ENCODE results near the gene STARD3. TPM values are rescaled to one million over a fixed set of nuclear protein-coding genes. Genes with fewer than 3 reads are reported as not detected.

STARD3 gene
- total RNA-seq, 1 experiment from 2014 or later: 2,579 TPM

DNA sequence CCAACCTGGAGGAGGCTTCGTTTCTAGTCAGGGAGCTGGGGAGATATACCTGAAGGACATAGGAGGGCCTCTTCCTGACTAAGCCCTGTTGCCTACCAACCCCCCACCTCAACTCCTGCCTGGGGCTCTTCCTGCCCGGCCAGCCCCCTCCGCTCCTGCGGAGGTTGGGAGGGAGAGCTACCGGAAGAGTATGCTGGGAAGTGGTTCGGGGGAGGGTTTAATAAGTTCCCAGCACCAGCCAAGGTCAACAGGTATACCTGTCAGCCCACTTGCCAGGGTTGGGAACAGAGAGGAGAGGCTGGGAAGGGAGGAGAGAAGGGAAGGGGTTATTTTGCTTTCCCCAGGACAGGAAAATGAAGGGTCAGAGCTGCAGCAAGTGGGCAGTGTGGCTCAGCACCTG lies 5.5 kb upstream of the STARD3 start:
- intact Hi-C loops (cut with micrococcal nuclease; ENCODE audit: unreplicated experiment): loop anchor here (5.0 to 10.0 kb wide), 4 partner anchors 483 to 863 kb away; partner anchors contain the start of gene CDC6
- TF ChIP-seq, protein P1, sequence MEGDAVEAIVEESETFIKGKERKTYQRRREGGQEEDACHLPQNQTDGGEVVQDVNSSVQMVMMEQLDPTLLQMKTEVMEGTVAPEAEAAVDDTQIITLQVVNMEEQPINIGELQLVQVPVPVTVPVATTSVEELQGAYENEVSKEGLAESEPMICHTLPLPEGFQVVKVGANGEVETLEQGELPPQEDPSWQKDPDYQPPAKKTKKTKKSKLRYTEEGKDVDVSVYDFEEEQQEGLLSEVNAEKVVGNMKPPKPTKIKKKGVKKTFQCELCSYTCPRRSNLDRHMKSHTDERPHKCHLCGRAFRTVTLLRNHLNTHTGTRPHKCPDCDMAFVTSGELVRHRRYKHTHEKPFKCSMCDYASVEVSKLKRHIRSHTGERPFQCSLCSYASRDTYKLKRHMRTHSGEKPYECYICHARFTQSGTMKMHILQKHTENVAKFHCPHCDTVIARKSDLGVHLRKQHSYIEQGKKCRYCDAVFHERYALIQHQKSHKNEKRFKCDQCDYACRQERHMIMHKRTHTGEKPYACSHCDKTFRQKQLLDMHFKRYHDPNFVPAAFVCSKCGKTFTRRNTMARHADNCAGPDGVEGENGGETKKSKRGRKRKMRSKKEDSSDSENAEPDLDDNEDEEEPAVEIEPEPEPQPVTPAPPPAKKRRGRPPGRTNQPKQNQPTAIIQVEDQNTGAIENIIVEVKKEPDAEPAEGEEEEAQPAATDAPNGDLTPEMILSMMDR (IDR thresholded peaks at IDR 0.05; ENCODE audit: unreplicated experiment): no peak
- Mint-ChIP-seq H3K4me3 (ENCODE audit: low read depth, unreplicated experiment) (peak overlapping the region; percentile 0), H3K27me3 (ENCODE audit: unreplicated experiment) (peaks cover 59% of the 10 kb centered on the region), H3K9me3 (ENCODE audit: low read depth, unreplicated experiment) (no peaks in the 10 kb centered on the region), H3K27ac (ENCODE audit: unreplicated experiment) (peak overlapping the region; percentile 0), H3K36me3 (ENCODE audit: insufficient read depth, unreplicated experiment) (peaks cover 17% of the 10 kb centered on the region), H3K4me1 (ENCODE audit: low read depth, unreplicated experiment) (peaks cover 34% of the 10 kb centered on the region)
- DNase-seq: no peak
- CTCF ChIA-PET: interaction anchor here (0.7 to 161.2 kb wide), 36 partner anchors 11 to 1187 kb away, joined by 3 to 42089 read pairs (median 7); partner anchors contain the start of genes ERBB2, GRB7, GSDMA and GSDMB
- no TSS peak for BruUV-seq (replicated peaks)

DNA sequence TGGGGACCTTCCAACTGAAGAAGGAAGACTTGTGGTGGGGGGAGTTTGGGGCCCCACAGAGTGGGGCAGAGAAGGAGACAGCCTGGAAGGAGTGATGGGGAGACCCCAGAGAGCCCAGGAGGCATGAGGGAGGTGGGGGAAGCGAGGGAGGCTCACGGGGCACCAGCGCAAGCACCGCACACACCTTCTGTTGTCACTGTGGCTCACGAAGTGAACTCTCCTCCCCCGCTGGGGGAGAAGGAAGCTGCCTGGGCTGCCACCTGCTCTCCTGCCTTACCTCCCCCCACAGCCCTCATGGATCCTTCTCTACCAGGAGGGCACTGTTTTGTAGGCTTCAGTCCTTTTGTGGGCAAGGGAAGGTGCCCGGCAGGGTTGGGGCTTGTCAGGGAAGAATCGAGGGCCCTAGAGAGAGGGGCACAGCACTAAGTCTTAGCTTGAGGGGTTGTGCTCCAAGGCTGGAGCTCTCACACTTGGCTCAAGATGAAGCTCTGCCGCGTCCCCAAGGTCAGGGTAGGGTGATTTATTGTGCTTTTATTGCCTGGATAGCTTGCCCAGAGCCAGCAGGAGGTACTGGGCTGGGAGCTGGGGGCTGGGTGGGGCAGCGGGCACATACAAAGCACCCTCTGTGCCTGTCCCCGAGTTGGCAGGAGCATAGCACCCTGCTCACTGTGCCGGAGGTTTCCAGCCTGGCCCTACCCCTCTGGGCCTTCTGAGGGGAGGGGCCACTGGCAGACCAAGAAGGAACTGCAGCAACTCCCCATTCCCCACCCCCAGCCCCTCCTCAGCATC lies 4.6 kb upstream of the STARD3 start:
- no peaks in the 10 kb centered on the region for H3K9me3 Mint-ChIP-seq (ENCODE audit: low read depth, unreplicated experiment)
- H3K27ac Mint-ChIP-seq (ENCODE audit: unreplicated experiment): peak overlapping the region; percentile 0
- peak overlapping the region; percentile 0 for H3K4me3 Mint-ChIP-seq (ENCODE audit: low read depth, unreplicated experiment)
- peaks cover 34% of the 10 kb centered on the region for H3K4me1 Mint-ChIP-seq (ENCODE audit: low read depth, unreplicated experiment)
- TF ChIP-seq, protein P1 (IDR thresholded peaks at IDR 0.05; ENCODE audit: unreplicated experiment): no peak
- intact Hi-C loops (cut with micrococcal nuclease; ENCODE audit: unreplicated experiment): loop anchor here (5.0 to 10.0 kb wide), 4 partner anchors 482 to 862 kb away; partner anchors contain the start of gene CDC6
- no TSS peak for BruUV-seq (replicated peaks)
- peaks cover 50% of the 10 kb centered on the region for H3K27me3 Mint-ChIP-seq (ENCODE audit: unreplicated experiment)
- CTCF ChIA-PET: interaction anchor here (0.6 to 161.2 kb wide), 36 partner anchors 12 to 1198 kb away, joined by 3 to 42089 read pairs (median 10); partner anchors contain the start of genes ERBB2, GRB7, GSDMA and GSDMB
- H3K36me3 Mint-ChIP-seq (ENCODE audit: insufficient read depth, unreplicated experiment): peaks cover 21% of the 10 kb centered on the region
- no peak for DNase-seq

DNA sequence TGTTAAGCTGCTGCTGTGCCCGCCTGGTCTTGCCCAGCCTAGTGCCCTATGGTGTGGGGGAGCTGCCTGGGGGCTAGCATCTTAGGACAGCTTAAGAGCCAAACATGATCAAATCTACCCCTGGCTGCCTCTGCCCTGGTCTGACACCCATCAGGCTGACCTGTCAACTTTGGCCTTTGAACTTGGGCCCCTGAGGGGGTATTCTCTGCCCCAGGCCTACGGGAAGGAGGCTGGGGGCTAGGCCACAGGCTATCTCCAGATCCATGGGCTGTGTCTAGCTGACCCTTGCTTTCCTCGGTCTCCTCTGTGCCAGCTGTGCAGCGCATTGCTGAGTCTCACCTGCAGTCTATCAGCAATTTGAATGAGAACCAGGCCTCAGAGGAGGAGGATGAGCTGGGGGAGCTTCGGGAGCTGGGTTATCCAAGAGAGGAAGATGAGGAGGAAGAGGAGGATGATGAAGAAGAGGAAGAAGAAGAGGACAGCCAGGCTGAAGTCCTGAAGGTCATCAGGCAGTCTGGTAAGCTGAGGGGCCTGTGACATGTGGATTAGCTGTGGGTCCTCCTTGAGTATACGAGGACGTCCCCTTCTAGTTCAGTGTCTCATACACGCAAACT lies 3.3 kb upstream of the STARD3 start:
- Mint-ChIP-seq H3K36me3 (ENCODE audit: insufficient read depth, unreplicated experiment) (peaks cover 34% of the 10 kb centered on the region), H3K27me3 (ENCODE audit: unreplicated experiment) (peaks cover 37% of the 10 kb centered on the region), H3K9me3 (ENCODE audit: low read depth, unreplicated experiment) (no peaks in the 10 kb centered on the region), H3K4me1 (ENCODE audit: low read depth, unreplicated experiment) (peaks cover 47% of the 10 kb centered on the region), H3K4me3 (ENCODE audit: low read depth, unreplicated experiment) (no peak overlapping the region), H3K27ac (ENCODE audit: unreplicated experiment) (no peak overlapping the region)
- DNase-seq: peak; percentile 81
- CTCF ChIA-PET: interaction anchor here (0.6 to 161.2 kb wide), 24 partner anchors 13 to 853 kb away, joined by 3 to 42089 read pairs (median 28); partner anchors contain the start of genes ERBB2, GRB7, GSDMA and GSDMB
- no TSS peak for BruUV-seq (replicated peaks)
- intact Hi-C loops (cut with micrococcal nuclease; ENCODE audit: unreplicated experiment): loop anchor here (1.0 to 10.0 kb wide), 14 partner anchors 11 to 861 kb away; partner anchors contain the start of genes CDC6, IKZF3, MIEN1 and PNMT
- TF ChIP-seq, protein P1 (IDR thresholded peaks at IDR 0.05; ENCODE audit: unreplicated experiment): no peak

DNA sequence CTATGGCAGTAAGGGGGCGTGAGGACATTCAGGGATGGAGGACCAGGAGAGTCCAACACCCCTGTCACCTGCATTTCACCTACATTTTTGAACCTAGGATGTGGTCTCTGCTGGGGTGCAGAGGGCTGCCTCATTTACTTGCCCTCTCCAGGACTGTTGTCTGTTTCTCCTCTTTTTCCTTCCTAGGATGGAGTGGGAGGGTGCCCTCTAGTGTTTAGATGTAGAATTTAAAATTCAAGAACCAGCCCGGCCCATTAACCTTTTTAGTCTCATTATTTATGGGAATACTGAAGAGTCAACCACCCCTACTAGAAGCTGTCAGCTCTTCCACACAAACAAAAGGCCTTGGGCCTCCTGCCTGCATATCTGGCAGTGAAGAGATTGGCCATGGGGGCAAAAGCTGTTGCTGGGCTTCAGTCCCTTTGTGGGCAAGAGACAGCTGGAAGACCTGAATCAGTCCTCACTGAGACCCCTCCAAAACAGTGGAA lies 2.5 kb upstream of the STARD3 start:
- Mint-ChIP-seq H3K9me3 (ENCODE audit: low read depth, unreplicated experiment) (no peaks in the 10 kb centered on the region), H3K27me3 (ENCODE audit: unreplicated experiment) (peaks cover 29% of the 10 kb centered on the region), H3K27ac (ENCODE audit: unreplicated experiment) (no peak overlapping the region), H3K36me3 (ENCODE audit: insufficient read depth, unreplicated experiment) (peaks cover 34% of the 10 kb centered on the region), H3K4me3 (ENCODE audit: low read depth, unreplicated experiment) (no peak overlapping the region), H3K4me1 (ENCODE audit: low read depth, unreplicated experiment) (peaks cover 54% of the 10 kb centered on the region)
- CTCF ChIA-PET: interaction anchor here (0.5 to 161.2 kb wide), 30 partner anchors 14 to 1184 kb away, joined by 3 to 42089 read pairs (median 13); partner anchors contain the start of genes ERBB2, GRB7, GSDMA and GSDMB
- intact Hi-C loops (cut with micrococcal nuclease; ENCODE audit: unreplicated experiment): loop anchor here (1.0 to 10.0 kb wide), 14 partner anchors 12 to 860 kb away; partner anchors contain the start of genes CDC6, IKZF3, MIEN1 and PNMT
- BruUV-seq (replicated peaks): no TSS peak
- TF ChIP-seq, protein P1 (IDR thresholded peaks at IDR 0.05; ENCODE audit: unreplicated experiment): no peak
- DNase-seq: no peak

Measured in Calu3 (cell line).